ENCODE results near the gene EDC4.

EDC4 gene

GRCh38 chr16:67892375-67892774, 19.5 kb downstream of the EDC4 start:
- Histone ChIP-seq H3K9ac (ENCODE audit: low read depth, low read length) (no peak overlapping the region; the same call in 1 of the 2 replicates), H3K27ac (ENCODE audit: low read depth, low read length) (peak overlapping the region; percentile 74), H3K9me3 (ENCODE audit: control insufficient read depth, insufficient read depth, low read length) (no peaks in the 10 kb centered on the region), H3K4me3 (ENCODE audit: low read depth, low read length) (peak overlapping the region; percentile 59), H3K27me3 (ENCODE audit: control insufficient read depth, insufficient read depth, low read length) (no peaks in the 10 kb centered on the region), H3K4me1 (ENCODE audit: control insufficient read depth, insufficient read depth, low read length) (0 out of 2 replicates have a peak, but pooled peaks cover 8% of the 10 kb centered on the region), H3K36me3 (ENCODE audit: control insufficient read depth, insufficient read depth, low read length) (no peaks in the 10 kb centered on the region)

GRCh38 chr16:67892899-67893742, 20.3 kb downstream of the EDC4 start, which contains the start of gene PSKH1:
PSKH1 (plus strand) TSS chr16:67893254; CDS start chr16:67908750, 15,496 bp downstream.
- Histone ChIP-seq H3K27me3 (ENCODE audit: control insufficient read depth, insufficient read depth, low read length) (no peaks in the 10 kb centered on the region), H3K27ac (ENCODE audit: low read depth, low read length) (peak within 1 kb of the TSS; percentile 83), H3K9ac (ENCODE audit: low read depth, low read length) (peak within 1 kb of the TSS; percentile 96)

GRCh38 chr16:67893743-67894399, 21.0 kb downstream of the EDC4 start:
- Histone ChIP-seq H3K4me1 (ENCODE audit: control insufficient read depth, insufficient read depth, low read length) (0 out of 2 replicates have a peak, but pooled peaks cover 8% of the 10 kb centered on the region), H3K27me3 (ENCODE audit: control insufficient read depth, insufficient read depth, low read length) (no peaks in the 10 kb centered on the region), H3K4me3 (ENCODE audit: low read depth, low read length) (peak overlapping the region; percentile 99), H3K9ac (ENCODE audit: low read depth, low read length) (peak overlapping the region; percentile 96), H3K9me3 (ENCODE audit: control insufficient read depth, insufficient read depth, low read length) (no peaks in the 10 kb centered on the region), H3K36me3 (ENCODE audit: control insufficient read depth, insufficient read depth, low read length) (no peaks in the 10 kb centered on the region), H3K27ac (ENCODE audit: low read depth, low read length) (peak overlapping the region; percentile 83)

More at GRCh38 chr16:67892899-67893742, 20.3 kb downstream of the EDC4 start, which contains the start of gene PSKH1:
- Histone ChIP-seq H3K36me3 (ENCODE audit: control insufficient read depth, insufficient read depth, low read length) (no peaks in the 10 kb centered on the region), H3K4me1 (ENCODE audit: control insufficient read depth, insufficient read depth, low read length) (0 out of 2 replicates have a peak, but pooled peaks cover 8% of the 10 kb centered on the region), H3K4me3 (ENCODE audit: low read depth, low read length) (peak within 1 kb of the TSS; percentile 99), H3K9me3 (ENCODE audit: control insufficient read depth, insufficient read depth, low read length) (no peaks in the 10 kb centered on the region)

GRCh38 chr16:67897231-67897630, 24.4 kb downstream of the EDC4 start:
- H3K9ac ChIP-seq (ENCODE audit: low read depth, low read length), result no peak overlapping the region
- H3K27ac ChIP-seq (ENCODE audit: low read depth, low read length), result no peak overlapping the region
- 0 out of 2 replicates have a peak, but pooled peaks cover 7% of the 10 kb centered on the region for H3K4me1 ChIP-seq (ENCODE audit: control insufficient read depth, insufficient read depth, low read length)
- no peak overlapping the region for H3K4me3 ChIP-seq (ENCODE audit: low read depth, low read length)
- no peaks in the 10 kb centered on the region for H3K27me3 ChIP-seq (ENCODE audit: control insufficient read depth, insufficient read depth, low read length)
- H3K36me3 ChIP-seq (ENCODE audit: control insufficient read depth, insufficient read depth, low read length), result no peaks in the 10 kb centered on the region
- H3K9me3 ChIP-seq (ENCODE audit: control insufficient read depth, insufficient read depth, low read length), result no peaks in the 10 kb centered on the region

GRCh38 chr16:67901734-67902133, 28.9 kb downstream of the EDC4 start:
- H3K4me3 ChIP-seq (ENCODE audit: low read depth, low read length), result no peak overlapping the region
- peaks cover 9% of the 10 kb centered on the region; the same call in 1 of the 2 replicates for H3K36me3 ChIP-seq (ENCODE audit: control insufficient read depth, insufficient read depth, low read length)
- H3K9me3 ChIP-seq (ENCODE audit: control insufficient read depth, insufficient read depth, low read length), result no peaks in the 10 kb centered on the region
- H3K27ac ChIP-seq (ENCODE audit: low read depth, low read length), result no peak overlapping the region
- H3K9ac ChIP-seq (ENCODE audit: low read depth, low read length), result no peak overlapping the region
- no peaks in the 10 kb centered on the region for H3K4me1 ChIP-seq (ENCODE audit: control insufficient read depth, insufficient read depth, low read length)
- no peaks in the 10 kb centered on the region for H3K27me3 ChIP-seq (ENCODE audit: control insufficient read depth, insufficient read depth, low read length)

GRCh38 chr16:67902831-67903230, 30.0 kb downstream of the EDC4 start:
- no peak overlapping the region for H3K4me3 ChIP-seq (ENCODE audit: low read depth, low read length)
- peaks cover 9% of the 10 kb centered on the region; the same call in 1 of the 2 replicates for H3K36me3 ChIP-seq (ENCODE audit: control insufficient read depth, insufficient read depth, low read length)
- H3K9ac ChIP-seq (ENCODE audit: low read depth, low read length), result no peak overlapping the region
- H3K9me3 ChIP-seq (ENCODE audit: control insufficient read depth, insufficient read depth, low read length), result no peaks in the 10 kb centered on the region
- H3K4me1 ChIP-seq (ENCODE audit: control insufficient read depth, insufficient read depth, low read length), result no peaks in the 10 kb centered on the region
- no peaks in the 10 kb centered on the region for H3K27me3 ChIP-seq (ENCODE audit: control insufficient read depth, insufficient read depth, low read length)
- no peak overlapping the region for H3K27ac ChIP-seq (ENCODE audit: low read depth, low read length)

- H3K4me1 ChIP-seq (ENCODE audit: control insufficient read depth, insufficient read depth, low read length), result no peaks in the 10 kb centered on the region
- no peak overlapping the region for H3K4me3 ChIP-seq (ENCODE audit: low read depth, low read length)
- H3K36me3 ChIP-seq (ENCODE audit: control insufficient read depth, insufficient read depth, low read length), result peaks cover 38% of the 10 kb centered on the region
- no peak overlapping the region for H3K9ac ChIP-seq (ENCODE audit: low read depth, low read length)
- no peaks in the 10 kb centered on the region for H3K27me3 ChIP-seq (ENCODE audit: control insufficient read depth, insufficient read depth, low read length)
- H3K27ac ChIP-seq (ENCODE audit: low read depth, low read length), result no peak overlapping the region
- no peaks in the 10 kb centered on the region for H3K9me3 ChIP-seq (ENCODE audit: control insufficient read depth, insufficient read depth, low read length)
Measured at GRCh38 chr16:67907397-67908180, 34.7 kb downstream of the EDC4 start.

GRCh38 chr16:67909056-67909742, 36.3 kb downstream of the EDC4 start:
- Histone ChIP-seq H3K27ac (ENCODE audit: low read depth, low read length) (no peak overlapping the region), H3K9ac (ENCODE audit: low read depth, low read length) (no peak overlapping the region), H3K36me3 (ENCODE audit: control insufficient read depth, insufficient read depth, low read length) (peaks cover 31% of the 10 kb centered on the region), H3K27me3 (ENCODE audit: control insufficient read depth, insufficient read depth, low read length) (no peaks in the 10 kb centered on the region), H3K4me3 (ENCODE audit: low read depth, low read length) (no peak overlapping the region), H3K9me3 (ENCODE audit: control insufficient read depth, insufficient read depth, low read length) (no peaks in the 10 kb centered on the region), H3K4me1 (ENCODE audit: control insufficient read depth, insufficient read depth, low read length) (no peaks in the 10 kb centered on the region)

- H3K4me1 ChIP-seq (ENCODE audit: control insufficient read depth, insufficient read depth, low read length), result peaks cover 7% of the 10 kb centered on the region
- no peak overlapping the region for H3K9ac ChIP-seq (ENCODE audit: low read depth, low read length)
- H3K4me3 ChIP-seq (ENCODE audit: low read depth, low read length), result no peak overlapping the region
- H3K27ac ChIP-seq (ENCODE audit: low read depth, low read length), result no peak overlapping the region
- no peaks in the 10 kb centered on the region for H3K27me3 ChIP-seq (ENCODE audit: control insufficient read depth, insufficient read depth, low read length)
- H3K9me3 ChIP-seq (ENCODE audit: control insufficient read depth, insufficient read depth, low read length), result no peaks in the 10 kb centered on the region
- H3K36me3 ChIP-seq (ENCODE audit: control insufficient read depth, insufficient read depth, low read length), result peaks cover 31% of the 10 kb centered on the region
Measured at GRCh38 chr16:67910158-67910557, 37.3 kb downstream of the EDC4 start.
